Type B pancreatic cell (in vitro differentiated cells): Measurements from ENCODE around the gene PPM1D. TPM values are rescaled to one million over a fixed set of nuclear protein-coding genes. Genes with fewer than 3 reads are reported as not detected.
"Not testable (repeated sequence)": the region's sequence is repeated elsewhere in the genome, so short reads cannot be mapped to it uniquely, and the experiment has no call there.

ENCODE experiments used
- DNase-seq: peaks from one replicate; pipeline ENCODE4 v3.0.0; 2021; ENCODE audit warnings: mixed read lengths; ENCODE audit not compliant: unreplicated experiment; ENCODE audit errors: extremely low spot score
- H3K27ac Mint-ChIP-seq: 2 replicates; pipeline ENCODE4 v1.8.0; 2021; ENCODE audit warnings: mild to moderate bottlenecking, mixed read lengths
- H3K27me3 Mint-ChIP-seq: 2 replicates; pipeline ENCODE4 v1.8.0; 2021; ENCODE audit warnings: mixed read lengths
- H3K36me3 Mint-ChIP-seq: 2 replicates; pipeline ENCODE4 v1.8.0; 2021; ENCODE audit warnings: mixed read lengths
- H3K4me1 Mint-ChIP-seq: one replicate; pipeline ENCODE4 v1.8.0; 2021; ENCODE audit warnings: mixed read lengths; ENCODE audit not compliant: unreplicated experiment
- H3K4me3 Mint-ChIP-seq: 2 replicates; pipeline ENCODE4 v1.8.0; 2021; ENCODE audit warnings: mild to moderate bottlenecking, mixed read lengths
- H3K9me3 Mint-ChIP-seq: 2 replicates; pipeline ENCODE4 v1.8.0; 2021; ENCODE audit warnings: mixed read lengths
- total RNA-seq: library from RNA; stranded (reverse); gene quantifications from 2 replicates; pipeline ENCODE4 v1.2.1, GENCODE V29; 2021; ENCODE audit warnings: low replicate concordance
- TF ChIP-seq, protein P1 (sequence below): fragments of 200-600 bp; sonication (generic); conservative IDR thresholded peaks from 2 replicates; pipeline ENCODE4 v1.5.0; 2021; ENCODE audit warnings: antibody characterized with exemption, mild to moderate bottlenecking

PPM1D gene
- total RNA-seq, 1 donor from 2014 or later: 25.4 TPM

DNA sequence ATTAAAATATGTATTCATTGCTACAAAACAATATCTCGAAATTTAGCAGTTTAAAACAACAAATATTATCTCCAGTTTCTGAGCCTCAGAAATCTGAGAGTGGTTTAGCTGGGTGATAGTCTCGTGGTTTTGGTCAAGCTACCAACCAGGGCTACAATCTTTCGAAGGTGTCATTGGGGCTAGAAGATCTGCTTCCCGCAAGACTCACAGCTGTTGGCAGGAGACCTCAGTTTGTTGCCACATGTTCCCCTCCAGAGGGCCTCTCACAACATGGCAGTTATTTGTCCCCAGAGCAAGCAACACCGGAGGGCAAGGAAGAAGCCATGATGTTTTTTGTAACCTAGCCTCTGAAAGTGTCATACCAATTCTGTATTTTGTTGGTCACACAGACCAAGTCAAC is 65.6 kb downstream of the PPM1D start:
- Mint-ChIP-seq H3K4me3 (no peak overlapping the region), H3K27ac (no peak overlapping the region), H3K36me3 (peaks cover 11% of the 10 kb centered on the region), H3K27me3 (no peaks in the 10 kb centered on the region), H3K4me1 (no peaks in the 10 kb centered on the region), H3K9me3 (no peaks in the 10 kb centered on the region)
- no peak for DNase-seq
- TF ChIP-seq, protein P1, sequence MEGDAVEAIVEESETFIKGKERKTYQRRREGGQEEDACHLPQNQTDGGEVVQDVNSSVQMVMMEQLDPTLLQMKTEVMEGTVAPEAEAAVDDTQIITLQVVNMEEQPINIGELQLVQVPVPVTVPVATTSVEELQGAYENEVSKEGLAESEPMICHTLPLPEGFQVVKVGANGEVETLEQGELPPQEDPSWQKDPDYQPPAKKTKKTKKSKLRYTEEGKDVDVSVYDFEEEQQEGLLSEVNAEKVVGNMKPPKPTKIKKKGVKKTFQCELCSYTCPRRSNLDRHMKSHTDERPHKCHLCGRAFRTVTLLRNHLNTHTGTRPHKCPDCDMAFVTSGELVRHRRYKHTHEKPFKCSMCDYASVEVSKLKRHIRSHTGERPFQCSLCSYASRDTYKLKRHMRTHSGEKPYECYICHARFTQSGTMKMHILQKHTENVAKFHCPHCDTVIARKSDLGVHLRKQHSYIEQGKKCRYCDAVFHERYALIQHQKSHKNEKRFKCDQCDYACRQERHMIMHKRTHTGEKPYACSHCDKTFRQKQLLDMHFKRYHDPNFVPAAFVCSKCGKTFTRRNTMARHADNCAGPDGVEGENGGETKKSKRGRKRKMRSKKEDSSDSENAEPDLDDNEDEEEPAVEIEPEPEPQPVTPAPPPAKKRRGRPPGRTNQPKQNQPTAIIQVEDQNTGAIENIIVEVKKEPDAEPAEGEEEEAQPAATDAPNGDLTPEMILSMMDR: no peak

DNA sequence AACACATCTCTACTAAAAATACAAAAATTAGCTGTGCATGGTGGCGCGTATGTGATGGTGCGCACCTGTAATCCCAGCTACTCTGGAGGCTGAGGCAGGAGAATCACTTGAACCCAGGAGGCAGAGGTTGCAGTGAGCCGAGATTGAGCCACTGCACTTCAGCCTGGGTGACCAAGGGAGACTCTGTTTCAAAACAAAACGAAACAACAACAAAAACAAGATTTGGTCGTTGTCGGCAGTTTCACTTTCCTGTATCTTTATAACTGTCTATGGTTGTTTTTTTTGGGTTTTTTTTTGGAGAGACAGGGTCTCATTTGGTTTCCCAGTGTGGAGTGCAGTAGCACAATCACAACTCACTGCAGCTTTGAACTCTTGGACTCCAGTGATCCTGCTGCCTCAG is 68.7 kb downstream of the PPM1D start:
- H3K27me3 Mint-ChIP-seq, DNase-seq, H3K4me3 Mint-ChIP-seq, H3K4me1 Mint-ChIP-seq, H3K27ac Mint-ChIP-seq, H3K36me3 Mint-ChIP-seq, H3K9me3 Mint-ChIP-seq: not testable (repeated sequence)

DNA sequence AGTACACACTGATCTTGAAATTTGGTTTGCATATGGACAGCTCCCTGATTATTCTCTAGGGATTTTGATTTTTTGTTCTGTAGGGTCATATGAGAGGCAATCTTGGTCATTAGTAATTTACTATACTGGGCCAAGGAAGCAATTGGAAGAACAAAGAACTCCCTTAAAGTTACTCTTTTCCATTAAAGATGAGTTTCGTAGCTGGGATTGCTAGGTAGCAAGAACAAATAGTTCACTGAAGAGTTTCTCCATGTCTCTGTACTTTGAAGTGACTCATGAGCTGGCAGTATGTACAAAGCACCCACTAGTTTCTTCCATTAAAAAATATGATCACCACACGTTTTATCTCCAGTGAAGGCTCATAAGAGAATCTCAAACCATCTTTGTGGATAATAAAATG is 71.5 kb downstream of the PPM1D start:
- Mint-ChIP-seq H3K27me3 (no peaks in the 10 kb centered on the region), H3K36me3 (no peaks in the 10 kb centered on the region), H3K4me1 (no peaks in the 10 kb centered on the region), H3K4me3 (no peak overlapping the region), H3K9me3 (no peaks in the 10 kb centered on the region), H3K27ac (no peak overlapping the region)
- TF ChIP-seq, protein P1: no peak
- DNase-seq: no peak

DNA sequence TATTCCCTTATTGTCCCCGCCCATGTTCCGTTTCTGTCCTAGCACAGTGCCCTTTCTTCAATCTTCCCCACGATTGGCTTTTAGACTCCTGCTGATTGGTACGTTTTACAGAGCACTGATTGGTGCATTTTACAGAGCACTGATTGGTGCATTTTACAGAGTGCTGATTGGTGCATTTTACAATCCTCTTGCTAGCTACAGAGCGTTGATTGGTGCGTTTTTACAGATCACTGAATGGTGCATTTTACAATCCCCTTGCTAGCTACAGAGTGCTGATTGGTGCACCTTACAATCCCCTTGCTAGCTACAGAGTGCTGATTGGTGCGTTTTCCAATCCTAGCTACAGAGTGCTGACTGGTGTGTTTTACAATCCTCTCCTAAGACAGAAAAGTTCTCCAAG is 74.6 kb downstream of the PPM1D start:
- Mint-ChIP-seq H3K4me1 (peaks cover 16% of the 10 kb centered on the region), H3K4me3 (peak overlapping the region; percentile 22)
- H3K9me3 Mint-ChIP-seq, H3K36me3 Mint-ChIP-seq, DNase-seq, H3K27me3 Mint-ChIP-seq, H3K27ac Mint-ChIP-seq: not testable (repeated sequence)

DNA sequence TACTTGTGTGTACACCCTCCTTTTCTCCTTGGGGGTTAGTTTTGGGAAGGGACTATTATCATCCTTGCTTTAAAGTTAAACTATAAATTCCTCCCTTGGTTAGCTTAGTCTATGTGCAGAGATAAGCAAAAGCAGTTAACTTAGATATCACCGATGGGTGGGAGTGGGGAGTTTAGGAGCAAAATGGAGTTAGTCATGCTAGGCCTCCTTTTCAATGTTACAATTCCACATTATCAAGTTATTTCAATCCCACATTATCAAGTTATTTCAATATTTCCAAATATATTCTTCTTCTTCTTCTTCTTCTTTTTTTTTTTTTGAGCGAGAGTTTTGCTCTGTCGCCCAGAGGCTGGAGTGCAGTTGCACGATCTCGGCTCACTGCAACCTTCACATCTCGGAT is 76.0 kb downstream of the PPM1D start:
- peak overlapping the region; percentile 56 for H3K4me3 Mint-ChIP-seq
- DNase-seq: no peak
- H3K36me3 Mint-ChIP-seq: no peaks in the 10 kb centered on the region
- H3K27ac Mint-ChIP-seq: no peak overlapping the region
- H3K4me1 Mint-ChIP-seq: peaks cover 16% of the 10 kb centered on the region
- H3K27me3 Mint-ChIP-seq: no peaks in the 10 kb centered on the region
- TF ChIP-seq, protein P1: no peak
- no peaks in the 10 kb centered on the region for H3K9me3 Mint-ChIP-seq

DNA sequence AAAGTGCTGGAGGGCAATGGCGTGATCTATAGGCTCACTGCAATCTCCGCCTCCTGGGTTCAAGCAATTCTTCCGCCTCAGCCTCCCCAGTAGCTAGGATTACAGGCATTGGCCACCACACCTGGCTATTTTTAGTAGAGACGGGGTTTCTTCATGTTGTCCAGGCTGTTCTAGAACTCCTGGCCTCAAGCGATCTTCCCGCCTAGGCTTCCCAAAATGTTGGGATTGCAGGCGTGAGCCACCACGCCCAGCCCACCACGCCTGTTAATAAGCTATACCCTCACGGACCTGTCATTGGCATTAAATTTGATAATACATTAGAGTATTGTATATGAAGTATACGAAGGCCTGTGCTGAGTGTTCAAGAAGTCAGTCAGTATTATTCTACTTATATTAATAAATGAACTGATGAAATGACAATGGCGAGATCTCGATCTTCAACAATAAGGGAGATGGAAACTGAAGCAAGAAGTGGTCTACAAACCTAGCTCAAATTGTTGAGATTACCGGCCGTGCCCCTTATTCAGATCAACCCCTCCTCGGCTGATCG is 76.8 kb downstream of the PPM1D start:
- Mint-ChIP-seq H3K4me1 (peaks cover 16% of the 10 kb centered on the region), H3K27ac (peak overlapping the region; percentile 98), H3K4me3 (peak overlapping the region; percentile 99), H3K36me3 (no peaks in the 10 kb centered on the region), H3K27me3 (no peaks in the 10 kb centered on the region), H3K9me3 (no peaks in the 10 kb centered on the region)
- no peak for DNase-seq
- TF ChIP-seq, protein P1: no peak
